NOMO-1 (cell line): Measurements from ENCODE around the gene CMC2.

Experiments used
- DNase-seq, 2 experiments: peaks; one replicate each; lab custom pipeline; 2025; ENCODE audit not compliant: unreplicated experiment in 2 of 2; lab: John Stamatoyannopoulos, UW

The CMC2 gene

GRCh38 chr16:80981103-80981502 lies 25.6 kb downstream of the CMC2 start:
- no peak for DNase-seq

- DNase-seq = no peak
Observed at GRCh38 chr16:80976946-80977345, 29.7 kb downstream of the CMC2 start.

GRCh38 chr16:80974649-80975376 lies 31.9 kb downstream of the CMC2 start:
- DNase-seq = no peak

- no peak for DNase-seq
Observed at GRCh38 chr16:80973991-80974390, 32.7 kb downstream of the CMC2 start.

GRCh38 chr16:80972611-80973010 lies 34.1 kb downstream of the CMC2 start:
- DNase-seq = no peak

- no peak for DNase-seq
Observed at GRCh38 chr16:80971819-80972218, 34.9 kb downstream of the CMC2 start.

GRCh38 chr16:80969114-80969484 lies 37.6 kb downstream of the CMC2 start:
- DNase-seq = no peak

- DNase-seq = no peak
Observed at GRCh38 chr16:80968386-80969113, 38.1 kb downstream of the CMC2 start.

- DNase-seq = no peak
Observed at GRCh38 chr16:80966617-80967016, 40.1 kb downstream of the CMC2 start.

GRCh38 chr16:80964351-80964750 lies 42.3 kb downstream of the CMC2 start:
- DNase-seq = no peak

- DNase-seq = no peak
Observed at GRCh38 chr16:80962879-80963278, 43.8 kb downstream of the CMC2 start.

- no peak for DNase-seq
Observed at GRCh38 chr16:80958284-80958683, 48.4 kb downstream of the CMC2 start.

- no peak for DNase-seq
Observed at GRCh38 chr16:80954985-80955384, 51.7 kb downstream of the CMC2 start.

GRCh38 chr16:80948886-80949493 lies 57.7 kb downstream of the CMC2 start:
- DNase-seq = no peak

- DNase-seq = no peak
Observed at GRCh38 chr16:80947708-80948625, 58.7 kb downstream of the CMC2 start.

- DNase-seq = no peak
Observed at GRCh38 chr16:80947239-80947638, 59.4 kb downstream of the CMC2 start.

- DNase-seq = no peak
Observed at GRCh38 chr16:80946481-80946880, 60.2 kb downstream of the CMC2 start.

GRCh38 chr16:80940069-80940856 lies 66.4 kb downstream of the CMC2 start:
- DNase-seq = no peak

- no peak for DNase-seq
Observed at GRCh38 chr16:80938879-80939260, 67.8 kb downstream of the CMC2 start.
